Measurements from ENCODE around the gene DDX4.
"Not testable (repeated sequence)": the region's sequence is repeated elsewhere in the genome, so short reads cannot be mapped to it uniquely, and the experiment has no call there.

DDX4 gene

GRCh38 chr5:55731848-55732247, 6.0 kb upstream of the DDX4 start:
- no peak for DNase-seq

GRCh38 chr5:55732585-55732984, 5.3 kb upstream of the DDX4 start:
- no peak for DNase-seq

DNA sequence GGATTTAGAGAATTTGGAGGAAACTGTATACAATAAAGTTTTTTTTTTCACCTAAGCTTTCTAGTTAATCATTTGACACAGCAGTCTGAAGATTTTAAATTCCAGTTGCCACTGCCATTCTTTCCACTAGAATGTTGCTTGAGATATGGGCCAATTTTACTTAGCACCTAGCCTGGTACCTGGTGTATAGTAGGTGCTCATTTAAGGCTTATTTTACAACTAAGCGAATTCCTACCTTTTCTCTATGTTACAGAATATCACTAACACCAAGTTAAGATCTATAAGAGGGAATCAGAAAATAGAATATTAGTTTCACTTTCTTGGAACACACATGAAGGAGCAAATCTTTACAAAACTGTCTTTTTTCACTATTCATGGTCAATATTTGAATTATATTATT, 3.2 kb upstream of the DDX4 start:
- DNase-seq = no peak

DNA sequence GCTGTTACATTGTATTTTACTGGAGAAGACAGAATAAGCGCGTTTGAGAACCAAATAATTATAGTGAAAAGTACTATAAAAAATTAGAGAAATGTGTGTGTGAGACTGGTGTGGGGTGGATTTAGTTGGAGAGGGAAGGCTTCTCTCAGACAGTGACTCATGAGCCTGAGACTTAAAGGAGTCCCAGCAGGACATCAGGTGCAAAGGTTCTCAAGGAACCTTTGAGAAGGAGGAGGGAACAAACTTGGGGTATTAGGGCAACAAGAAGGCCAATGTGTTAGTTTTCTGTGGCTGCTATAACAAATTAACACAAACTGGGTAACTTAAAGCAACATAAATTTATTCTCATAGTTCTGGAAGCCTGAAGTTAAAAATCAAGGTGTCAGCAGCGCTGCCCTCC, 4.9 kb downstream of the DDX4 start:
- no peak for DNase-seq

DNA sequence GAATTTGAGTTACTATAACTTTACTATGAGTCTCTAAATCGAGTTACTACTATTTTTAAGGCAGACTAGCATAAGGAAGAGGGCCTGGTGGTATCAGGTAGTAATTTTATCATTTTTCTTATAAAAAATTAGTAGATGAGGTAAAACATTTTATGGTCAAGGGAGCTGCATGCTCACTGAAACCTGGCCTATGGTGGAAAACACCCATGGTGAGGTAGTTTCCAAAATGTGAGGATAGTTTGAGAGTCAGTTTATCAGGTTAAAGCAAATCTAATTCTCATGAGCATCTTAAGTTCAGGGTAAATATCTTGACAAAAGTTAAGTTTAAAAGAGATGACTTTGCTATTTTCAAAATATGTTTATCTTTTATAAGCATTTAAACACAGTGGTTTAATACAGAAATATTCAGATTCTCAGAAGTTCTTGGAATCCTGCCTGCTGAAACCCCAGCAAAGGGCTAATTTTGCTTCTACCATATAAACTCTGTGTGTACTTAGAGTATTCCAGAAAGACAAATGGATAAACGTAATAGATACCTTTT, 10.0 kb downstream of the DDX4 start:
- no peak for DNase-seq

- no peak for DNase-seq
Measured at GRCh38 chr5:55749387-55749786, 11.5 kb downstream of the DDX4 start.

DNA sequence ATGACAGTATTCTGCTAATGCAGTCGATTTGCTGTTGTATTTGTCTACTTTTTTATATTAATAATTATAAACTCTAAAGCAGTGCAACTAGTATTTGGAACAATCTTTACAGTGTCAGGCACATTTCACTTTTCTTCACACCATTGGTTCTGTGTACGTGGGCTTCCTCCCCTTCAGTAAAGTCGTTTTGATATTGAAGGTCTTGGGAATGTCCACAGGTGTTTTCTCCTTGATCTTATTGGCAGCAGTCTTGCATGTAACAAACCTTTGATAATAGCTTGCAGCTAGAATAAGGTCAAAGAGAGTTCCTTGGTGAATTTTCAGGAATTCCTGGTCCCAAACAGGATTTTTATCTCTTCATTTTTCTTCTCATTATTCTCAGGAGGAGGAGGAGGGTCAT, 12.2 kb downstream of the DDX4 start:
- DNase-seq = no peak

GRCh38 chr5:55750499-55750898, 12.6 kb downstream of the DDX4 start:
- no peak for DNase-seq

- DNase-seq = no peak
Measured at GRCh38 chr5:55758231-55758630, 20.4 kb downstream of the DDX4 start.

- DNase-seq = no peak
Measured at GRCh38 chr5:55758714-55759113, 20.9 kb downstream of the DDX4 start.

DNA sequence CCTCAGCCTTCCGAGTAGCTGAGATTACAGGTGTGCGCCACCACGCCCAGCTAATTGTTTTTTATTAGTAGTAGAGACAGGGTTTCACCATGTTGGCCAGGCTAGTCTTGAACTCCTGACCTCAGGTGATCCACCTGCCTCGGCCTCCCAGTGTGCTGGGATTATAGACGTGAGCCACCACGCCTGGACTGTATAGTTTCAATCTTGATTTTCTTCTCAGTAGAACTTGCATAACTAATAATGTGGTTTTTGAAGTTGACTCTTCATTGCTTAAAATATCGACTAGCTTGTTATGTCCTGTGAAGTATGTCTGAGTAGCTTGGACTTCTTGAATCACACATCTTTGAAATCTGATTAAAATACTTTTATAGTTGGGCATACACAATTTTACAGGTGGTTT, 23.9 kb downstream of the DDX4 start:
- DNase-seq = not testable (repeated sequence)

DNA sequence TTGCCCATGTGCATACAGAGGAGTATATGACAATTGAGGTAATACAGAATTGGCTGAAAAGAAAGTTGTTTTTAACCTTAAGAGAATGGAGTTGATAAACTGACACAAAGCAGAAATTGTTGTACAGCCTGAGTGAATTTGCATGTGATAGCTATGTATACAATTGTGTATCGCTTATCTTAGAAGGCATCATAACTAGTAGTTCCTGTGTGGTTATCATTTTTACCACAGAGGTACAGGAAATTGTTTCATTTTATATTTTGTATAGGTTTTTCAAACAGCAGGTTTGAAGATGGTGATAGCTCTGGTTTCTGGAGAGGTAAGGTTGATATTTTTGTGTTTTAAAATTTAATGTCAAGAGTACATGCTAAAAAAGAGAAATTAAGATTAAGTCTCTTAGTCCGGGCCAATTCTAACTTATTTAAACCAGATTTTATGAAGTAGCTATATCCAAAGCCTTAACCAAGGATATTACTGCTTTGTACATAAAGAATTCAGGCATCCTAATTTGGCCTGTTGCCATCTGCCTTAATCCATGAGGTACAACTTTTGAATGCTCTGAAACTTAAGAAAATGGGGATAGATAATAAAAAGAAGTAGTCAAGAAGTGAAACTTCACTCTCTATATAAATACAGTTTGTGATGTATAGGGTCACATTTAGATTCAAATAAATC, 26.0 kb downstream of the DDX4 start:
- DNase-seq = no peak

- DNase-seq = no peak
Measured at GRCh38 chr5:55768279-55768678, 30.4 kb downstream of the DDX4 start.

- DNase-seq = no peak
Measured at GRCh38 chr5:55771175-55771655, 33.4 kb downstream of the DDX4 start.

- no peak for DNase-seq
Measured at GRCh38 chr5:55773057-55773456, 35.2 kb downstream of the DDX4 start.

GRCh38 chr5:55777332-55777731, 39.5 kb downstream of the DDX4 start:
- no peak for DNase-seq

- no peak for DNase-seq
Measured at GRCh38 chr5:55800924-55801323, 63.1 kb downstream of the DDX4 start.

GRCh38 chr5:55808814-55809213, 71.0 kb downstream of the DDX4 start:
- DNase-seq = not testable (repeated sequence)

DNA sequence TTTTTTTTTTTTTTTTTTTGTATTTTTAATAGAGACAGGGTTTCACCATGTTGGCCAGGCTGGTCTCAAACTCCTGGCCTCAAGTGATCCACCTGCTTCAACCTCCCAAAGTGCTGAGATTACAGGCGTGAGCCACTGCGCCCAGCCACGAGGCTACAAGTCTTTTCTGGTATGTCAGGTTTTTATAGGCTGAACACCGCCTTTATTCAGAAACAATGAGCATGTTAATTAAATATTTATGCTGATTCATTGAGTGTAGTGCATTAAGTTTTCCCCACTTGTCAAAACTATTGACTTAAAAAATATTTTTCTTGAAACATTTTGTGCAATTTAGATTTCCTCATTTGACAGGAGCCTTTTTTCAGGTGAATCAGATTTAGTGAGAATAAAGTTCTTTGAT, 78.1 kb downstream of the DDX4 start:
- DNase-seq = not testable (repeated sequence)

DNA sequence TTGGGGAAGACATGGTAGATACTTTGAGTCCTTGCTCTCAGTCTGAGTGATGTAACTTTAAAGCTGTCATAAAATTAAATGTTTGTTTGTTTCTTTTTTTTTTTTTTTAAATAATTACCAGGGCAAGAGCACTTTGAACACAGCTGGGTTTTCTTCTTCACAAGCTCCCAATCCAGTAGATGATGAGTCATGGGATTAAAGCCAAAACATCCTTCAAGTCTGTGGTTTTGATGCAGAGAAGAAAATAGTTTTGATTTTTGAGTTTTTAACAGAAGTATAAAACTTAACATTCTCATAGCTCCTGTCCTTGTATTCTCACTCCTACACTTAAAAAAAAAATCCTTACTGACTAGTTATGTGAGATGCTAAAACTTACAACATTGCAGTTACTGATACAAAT, 78.5 kb downstream of the DDX4 start:
- no peak for DNase-seq

DNA sequence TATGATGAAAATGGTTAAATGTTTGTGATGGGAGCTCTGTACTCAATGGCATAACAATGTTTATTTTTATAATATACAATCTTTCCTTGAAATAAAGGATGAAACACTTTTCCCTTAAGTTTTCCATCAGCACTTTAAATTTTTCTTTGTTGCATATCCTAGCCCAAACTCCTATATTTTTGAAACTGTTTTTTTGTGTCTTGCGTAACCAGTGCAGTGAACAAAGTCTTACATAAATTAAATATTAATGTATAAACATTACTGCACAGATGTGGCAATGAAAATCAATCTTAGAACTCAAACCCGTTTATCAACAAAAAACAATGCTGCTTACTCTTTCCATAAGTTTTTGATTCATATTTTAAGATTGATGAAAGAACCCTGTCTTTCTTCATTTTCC, 79.2 kb downstream of the DDX4 start:
- DNase-seq = no peak

GRCh38 chr5:55820488-55820887, 82.6 kb downstream of the DDX4 start:
- DNase-seq = no peak

DNA sequence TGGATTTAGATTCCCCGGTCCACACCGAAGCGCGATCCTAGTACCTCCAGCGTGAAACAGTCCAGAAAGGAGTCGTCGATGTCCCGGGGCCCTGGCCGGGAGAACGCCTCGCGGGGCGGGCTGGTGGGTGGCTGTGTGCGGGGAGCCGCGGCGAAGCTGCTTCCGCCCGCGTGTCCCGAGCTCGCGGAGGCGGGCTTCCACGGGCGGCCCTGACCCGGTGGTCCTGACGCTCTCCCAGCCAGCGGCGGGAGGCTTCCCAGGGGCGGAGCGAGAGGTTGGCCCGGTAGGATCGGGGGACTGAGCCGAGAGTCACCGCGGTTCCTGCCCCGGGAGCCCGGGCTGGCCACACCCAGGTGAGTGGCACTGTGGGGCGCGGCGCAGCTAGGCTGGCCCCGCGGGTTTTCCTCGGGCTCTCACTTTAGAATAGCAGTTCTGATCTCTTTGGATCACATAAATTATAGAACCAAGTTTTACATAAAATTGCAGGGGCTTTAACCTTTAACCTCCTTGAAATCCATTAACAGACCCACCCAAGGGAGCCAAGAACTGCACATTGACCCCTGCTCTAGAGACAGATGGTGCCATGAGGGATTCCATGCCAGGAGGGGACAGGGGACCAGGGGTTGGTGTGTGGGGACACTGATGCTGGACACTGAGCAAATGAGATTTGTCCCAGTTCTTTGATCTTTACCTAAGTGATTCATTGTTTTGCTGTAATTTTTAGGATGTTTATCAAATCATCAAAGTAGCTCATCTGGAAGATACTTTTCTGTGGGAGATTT, 84.1 kb downstream of the DDX4 start:
- DNase-seq = no peak

DNA sequence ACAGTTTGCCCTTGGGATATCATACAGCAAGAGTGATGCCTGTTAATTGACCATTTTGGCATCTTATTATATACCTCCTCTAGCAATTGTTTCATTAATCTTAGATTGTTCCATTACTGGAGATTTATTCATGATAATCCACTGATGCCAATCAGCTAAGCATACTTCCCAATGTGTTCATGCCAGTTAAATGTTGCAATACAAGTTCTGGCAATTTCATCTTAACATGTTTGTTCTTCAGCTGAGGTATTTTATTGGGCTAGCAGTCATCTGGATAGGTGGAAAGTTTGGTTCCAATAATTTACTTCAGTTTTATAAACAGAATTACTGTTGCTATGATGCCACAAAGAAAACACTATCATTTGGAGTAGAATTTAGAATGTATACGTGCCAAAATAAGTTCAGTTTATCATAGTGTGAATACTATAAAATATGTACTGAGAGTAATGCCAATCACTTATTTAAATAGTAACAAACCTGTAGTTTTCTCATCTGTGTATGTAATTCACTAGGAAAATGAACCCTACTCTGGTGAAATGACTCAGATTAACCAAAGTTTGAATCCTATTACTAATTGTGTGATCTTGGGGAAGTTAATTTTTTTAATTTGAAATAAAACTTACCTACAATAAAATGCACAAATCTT, 85.4 kb downstream of the DDX4 start:
- no peak for DNase-seq

Measured in GDM1 (cell line).